Activated CD4-positive, alpha-beta T cell treated with anti-CD3 and anti-CD28 coated beads, Interleukin-2, amount 10 ng/mL, durations not matched to agents 24 days and 14 days (primary cell): ENCODE data around the gene DAGLA. TPM values are rescaled to one million over a fixed set of nuclear protein-coding genes. Genes with fewer than 3 reads are reported as not detected.

Experiments used
- DNase-seq: peaks from one replicate; pipeline ENCODE4 v3.0.0; 2022
- H3K27ac Mint-ChIP-seq: one replicate; pipeline ENCODE4 v1.8.0; 2022; ENCODE audit warnings: mild to moderate bottlenecking, mixed read lengths
- H3K27me3 Mint-ChIP-seq: one replicate; pipeline ENCODE4 v1.8.0; 2022; ENCODE audit warnings: mixed read lengths
- H3K36me3 Mint-ChIP-seq: one replicate; pipeline ENCODE4 v1.8.0; 2022; ENCODE audit warnings: low read depth, mild to moderate bottlenecking, mixed read lengths
- H3K4me1 Mint-ChIP-seq: one replicate; pipeline ENCODE4 v1.8.0; 2021; ENCODE audit warnings: mixed read lengths
- H3K4me3 Mint-ChIP-seq: one replicate; pipeline ENCODE4 v1.8.0; 2022; ENCODE audit warnings: mild to moderate bottlenecking, moderate library complexity, mixed read lengths
- H3K9me3 Mint-ChIP-seq: one replicate; pipeline ENCODE4 v1.8.0; 2021; ENCODE audit warnings: mixed read lengths
- intact Hi-C: fragments of 100-400 bp; cut with micrococcal nuclease; formaldehyde crosslinking; loops from one replicate; pipeline ENCODE4 v1.15.1; 2023
- total RNA-seq: library from RNA; stranded (reverse); gene quantifications from 2 replicates; pipeline ENCODE4 v1.2.3, GENCODE V29; 2022

The DAGLA gene
- total RNA-seq, 1 donor from 2014 or later: 0.14 TPM

- Mint-ChIP-seq H3K9me3 (no peaks in the 10 kb centered on the region), H3K27me3 (peaks cover 25% of the 10 kb centered on the region), H3K4me1 (peaks cover 8% of the 10 kb centered on the region), H3K27ac (no peak overlapping the region), H3K36me3 (no peaks in the 10 kb centered on the region), H3K4me3 (peak overlapping the region; percentile 39)
- intact Hi-C loops: no loop called here
- no peak for DNase-seq
These were observed 71.2 kb downstream of the DAGLA start for GRCh38 chr11:61751384-61751783.

GRCh38 chr11:61752117-61752924, 72.1 kb downstream of the DAGLA start, which contains the start of gene MYRF:
Gene MYRF, plus strand, starts transcription at chr11:61752636. Its CDS starts 109 bp downstream, at chr11:61752745.
- H3K27ac Mint-ChIP-seq: no peak within 1 kb of the TSS
- intact Hi-C loops: loop anchor here (2.0 kb wide), 1 partner anchor 24 kb away; no protein-coding TSS in a partner anchor
- H3K9me3 Mint-ChIP-seq: no peaks in the 10 kb centered on the region
- peaks cover 10% of the 10 kb centered on the region for H3K4me1 Mint-ChIP-seq
- H3K27me3 Mint-ChIP-seq: peaks cover 25% of the 10 kb centered on the region
- DNase-seq: peak; percentile 91
- H3K4me3 Mint-ChIP-seq: peak within 1 kb of the TSS; percentile 75
- no peaks in the 10 kb centered on the region for H3K36me3 Mint-ChIP-seq

GRCh38 chr11:61752925-61753521, 72.8 kb downstream of the DAGLA start:
- H3K36me3 Mint-ChIP-seq: no peaks in the 10 kb centered on the region
- intact Hi-C loops: loop anchor here (2.0 kb wide), 1 partner anchor 24 kb away; no protein-coding TSS in a partner anchor
- H3K9me3 Mint-ChIP-seq: no peaks in the 10 kb centered on the region
- H3K4me1 Mint-ChIP-seq: peaks cover 10% of the 10 kb centered on the region
- H3K4me3 Mint-ChIP-seq: peak overlapping the region; percentile 75
- no peak for DNase-seq
- peaks cover 25% of the 10 kb centered on the region for H3K27me3 Mint-ChIP-seq
- no peak overlapping the region for H3K27ac Mint-ChIP-seq

- intact Hi-C loops: loop anchor here (2.0 kb wide), 1 partner anchor 23 kb away; no protein-coding TSS in a partner anchor
- no peaks in the 10 kb centered on the region for H3K36me3 Mint-ChIP-seq
- no peak for DNase-seq
- peak overlapping the region; percentile 75 for H3K4me3 Mint-ChIP-seq
- H3K9me3 Mint-ChIP-seq: no peaks in the 10 kb centered on the region
- peaks cover 25% of the 10 kb centered on the region for H3K27me3 Mint-ChIP-seq
- H3K4me1 Mint-ChIP-seq: peaks cover 10% of the 10 kb centered on the region
- peak overlapping the region; percentile 13 for H3K27ac Mint-ChIP-seq
These were observed 73.5 kb downstream of the DAGLA start for GRCh38 chr11:61753672-61754071.

GRCh38 chr11:61754534-61755482, 74.6 kb downstream of the DAGLA start:
- Mint-ChIP-seq H3K4me3 (no peak overlapping the region), H3K4me1 (peaks cover 10% of the 10 kb centered on the region), H3K27ac (no peak overlapping the region), H3K27me3 (peaks cover 22% of the 10 kb centered on the region), H3K9me3 (no peaks in the 10 kb centered on the region), H3K36me3 (no peaks in the 10 kb centered on the region)
- intact Hi-C loops: no loop called here
- DNase-seq: no peak

- H3K4me3 Mint-ChIP-seq: no peak overlapping the region
These were observed 75.9 kb downstream of the DAGLA start for GRCh38 chr11:61756147-61756451.

GRCh38 chr11:61756452-61757212, 76.4 kb downstream of the DAGLA start:
- no peak overlapping the region for H3K4me3 Mint-ChIP-seq
- peaks cover 14% of the 10 kb centered on the region for H3K27me3 Mint-ChIP-seq
- H3K27ac Mint-ChIP-seq: peak overlapping the region; percentile 60
- DNase-seq: no peak
- peaks cover 8% of the 10 kb centered on the region for H3K4me1 Mint-ChIP-seq
- H3K9me3 Mint-ChIP-seq: no peaks in the 10 kb centered on the region
- intact Hi-C loops: no loop called here
- no peaks in the 10 kb centered on the region for H3K36me3 Mint-ChIP-seq

More at GRCh38 chr11:61756147-61756451, 75.9 kb downstream of the DAGLA start:
- Mint-ChIP-seq H3K27ac (peak overlapping the region; percentile 60), H3K27me3 (peaks cover 17% of the 10 kb centered on the region), H3K36me3 (no peaks in the 10 kb centered on the region), H3K4me1 (peaks cover 9% of the 10 kb centered on the region), H3K9me3 (no peaks in the 10 kb centered on the region)
- no peak for DNase-seq
- intact Hi-C loops: no loop called here

GRCh38 chr11:61757213-61757862, 77.1 kb downstream of the DAGLA start:
- Mint-ChIP-seq H3K4me3 (no peak overlapping the region), H3K27me3 (peaks cover 15% of the 10 kb centered on the region), H3K4me1 (peaks cover 8% of the 10 kb centered on the region), H3K36me3 (no peaks in the 10 kb centered on the region), H3K9me3 (no peaks in the 10 kb centered on the region), H3K27ac (no peak overlapping the region)
- no peak for DNase-seq
- intact Hi-C loops: no loop called here

GRCh38 chr11:61760946-61761345, 80.8 kb downstream of the DAGLA start:
- Mint-ChIP-seq H3K9me3 (no peaks in the 10 kb centered on the region), H3K36me3 (no peaks in the 10 kb centered on the region), H3K4me3 (no peak overlapping the region), H3K4me1 (peaks cover 5% of the 10 kb centered on the region), H3K27ac (no peak overlapping the region), H3K27me3 (peaks cover 3% of the 10 kb centered on the region)
- no peak for DNase-seq
- intact Hi-C loops: no loop called here

GRCh38 chr11:61761440-61762222, 81.4 kb downstream of the DAGLA start:
- no peaks in the 10 kb centered on the region for H3K4me1 Mint-ChIP-seq
- DNase-seq: no peak
- H3K4me3 Mint-ChIP-seq: no peak overlapping the region

GRCh38 chr11:61762223-61762615, 82.0 kb downstream of the DAGLA start:
- Mint-ChIP-seq H3K4me3 (no peak overlapping the region), H3K27me3 (peaks cover 3% of the 10 kb centered on the region), H3K27ac (no peak overlapping the region), H3K9me3 (no peaks in the 10 kb centered on the region), H3K36me3 (no peaks in the 10 kb centered on the region), H3K4me1 (no peaks in the 10 kb centered on the region)
- intact Hi-C loops: no loop called here
- no peak for DNase-seq

More at GRCh38 chr11:61761440-61762222, 81.4 kb downstream of the DAGLA start:
- intact Hi-C loops: no loop called here
- no peak overlapping the region for H3K27ac Mint-ChIP-seq
- H3K36me3 Mint-ChIP-seq: no peaks in the 10 kb centered on the region
- H3K27me3 Mint-ChIP-seq: peaks cover 3% of the 10 kb centered on the region
- H3K9me3 Mint-ChIP-seq: no peaks in the 10 kb centered on the region

- Mint-ChIP-seq H3K4me3 (no peak overlapping the region), H3K4me1 (no peaks in the 10 kb centered on the region), H3K9me3 (no peaks in the 10 kb centered on the region)
These were observed 82.6 kb downstream of the DAGLA start for GRCh38 chr11:61762798-61763197.

More at GRCh38 chr11:61762798-61763197, 82.6 kb downstream of the DAGLA start:
- Mint-ChIP-seq H3K27me3 (peaks cover 3% of the 10 kb centered on the region), H3K36me3 (no peaks in the 10 kb centered on the region), H3K27ac (no peak overlapping the region)
- intact Hi-C loops: no loop called here
- DNase-seq: no peak
